COLO668 (cell line): ENCODE results near the gene NLGN2.

ENCODE experiments used
- DNase-seq: peaks from one replicate; lab custom pipeline; 2025; ENCODE audit not compliant: unreplicated experiment; lab: John Stamatoyannopoulos, UW

The NLGN2 gene

DNA sequence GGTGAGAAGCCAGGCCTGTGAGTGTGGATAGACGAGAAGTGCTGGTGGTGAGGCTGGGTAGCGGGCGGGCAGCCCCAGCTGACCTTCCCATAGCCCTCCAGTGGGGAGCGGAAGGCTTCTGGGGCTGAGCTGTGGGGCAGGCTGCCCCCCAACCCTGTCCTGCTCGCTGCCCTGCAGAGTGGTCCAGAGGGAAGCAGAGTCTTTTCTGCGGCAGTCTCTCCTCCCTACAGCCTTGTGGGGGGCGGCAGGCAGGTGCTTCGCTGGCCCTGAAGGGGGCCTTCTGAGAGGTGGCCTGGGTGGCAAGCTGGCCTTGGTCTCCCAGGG, 3.7 kb downstream of the NLGN2 start:
- DNase-seq: no peak

- no peak for DNase-seq
Measured at GRCh38 chr17:7413346-7413985, 5.8 kb downstream of the NLGN2 start.

DNA sequence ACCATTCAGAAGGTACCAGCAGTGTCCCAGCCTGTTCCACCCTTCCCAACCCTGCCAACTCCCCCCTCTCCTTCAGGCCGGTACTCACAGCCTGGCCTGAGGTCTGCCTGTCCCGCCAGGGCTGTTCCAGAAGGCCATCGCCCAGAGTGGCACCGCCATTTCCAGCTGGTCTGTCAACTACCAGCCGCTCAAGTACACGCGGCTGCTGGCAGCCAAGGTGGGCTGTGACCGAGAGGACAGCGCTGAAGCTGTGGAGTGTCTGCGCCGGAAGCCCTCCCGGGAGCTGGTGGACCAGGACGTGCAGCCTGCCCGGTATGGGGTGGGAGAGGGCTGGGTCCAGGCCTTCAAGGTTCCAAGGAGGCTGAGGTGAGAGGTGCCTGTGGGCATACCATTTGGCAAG, 7.2 kb downstream of the NLGN2 start:
- DNase-seq: no peak

DNA sequence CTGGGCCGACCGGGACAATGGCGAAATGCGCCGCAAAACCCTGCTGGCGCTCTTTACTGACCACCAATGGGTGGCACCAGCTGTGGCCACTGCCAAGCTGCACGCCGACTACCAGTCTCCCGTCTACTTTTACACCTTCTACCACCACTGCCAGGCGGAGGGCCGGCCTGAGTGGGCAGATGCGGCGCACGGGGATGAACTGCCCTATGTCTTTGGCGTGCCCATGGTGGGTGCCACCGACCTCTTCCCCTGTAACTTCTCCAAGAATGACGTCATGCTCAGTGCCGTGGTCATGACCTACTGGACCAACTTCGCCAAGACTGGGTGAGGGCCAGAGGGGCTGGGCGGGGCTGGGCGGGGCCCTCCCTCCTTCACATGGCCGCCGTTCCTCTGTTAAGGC, 8.1 kb downstream of the NLGN2 start:
- no peak for DNase-seq

DNA sequence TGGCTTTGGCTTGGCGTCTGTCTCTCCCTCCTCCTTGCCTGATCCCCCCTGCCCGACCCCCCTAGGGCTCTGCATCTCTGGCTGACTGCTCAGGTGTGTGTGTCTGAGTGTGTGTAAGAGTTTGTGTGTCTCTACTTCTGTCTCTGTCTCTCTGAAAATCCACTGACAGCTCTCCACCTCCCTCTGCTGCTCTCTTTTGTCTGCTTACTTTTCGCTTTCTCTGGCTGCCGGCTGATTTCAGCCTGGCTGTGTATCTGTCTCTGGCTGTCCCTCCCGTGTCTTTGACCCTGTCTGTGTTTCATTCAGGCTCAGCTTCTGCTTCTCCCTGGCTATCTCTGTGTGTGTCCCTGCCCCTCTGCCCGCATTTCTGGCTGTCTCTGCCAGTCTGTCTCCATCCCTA, 8.7 kb downstream of the NLGN2 start:
- DNase-seq: no peak

DNA sequence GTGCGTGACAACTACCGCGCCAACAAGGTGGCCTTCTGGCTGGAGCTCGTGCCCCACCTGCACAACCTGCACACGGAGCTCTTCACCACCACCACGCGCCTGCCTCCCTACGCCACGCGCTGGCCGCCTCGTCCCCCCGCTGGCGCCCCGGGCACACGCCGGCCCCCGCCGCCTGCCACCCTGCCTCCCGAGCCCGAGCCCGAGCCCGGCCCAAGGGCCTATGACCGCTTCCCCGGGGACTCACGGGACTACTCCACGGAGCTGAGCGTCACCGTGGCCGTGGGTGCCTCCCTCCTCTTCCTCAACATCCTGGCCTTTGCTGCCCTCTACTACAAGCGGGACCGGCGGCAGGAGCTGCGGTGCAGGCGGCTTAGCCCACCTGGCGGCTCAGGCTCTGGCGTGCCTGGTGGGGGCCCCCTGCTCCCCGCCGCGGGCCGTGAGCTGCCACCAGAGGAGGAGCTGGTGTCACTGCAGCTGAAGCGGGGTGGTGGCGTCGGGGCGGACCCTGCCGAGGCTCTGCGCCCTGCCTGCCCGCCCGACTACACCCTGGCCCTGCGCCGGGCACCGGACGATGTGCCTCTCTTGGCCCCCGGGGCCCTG, 9.5 kb downstream of the NLGN2 start:
- DNase-seq: no peak

DNA sequence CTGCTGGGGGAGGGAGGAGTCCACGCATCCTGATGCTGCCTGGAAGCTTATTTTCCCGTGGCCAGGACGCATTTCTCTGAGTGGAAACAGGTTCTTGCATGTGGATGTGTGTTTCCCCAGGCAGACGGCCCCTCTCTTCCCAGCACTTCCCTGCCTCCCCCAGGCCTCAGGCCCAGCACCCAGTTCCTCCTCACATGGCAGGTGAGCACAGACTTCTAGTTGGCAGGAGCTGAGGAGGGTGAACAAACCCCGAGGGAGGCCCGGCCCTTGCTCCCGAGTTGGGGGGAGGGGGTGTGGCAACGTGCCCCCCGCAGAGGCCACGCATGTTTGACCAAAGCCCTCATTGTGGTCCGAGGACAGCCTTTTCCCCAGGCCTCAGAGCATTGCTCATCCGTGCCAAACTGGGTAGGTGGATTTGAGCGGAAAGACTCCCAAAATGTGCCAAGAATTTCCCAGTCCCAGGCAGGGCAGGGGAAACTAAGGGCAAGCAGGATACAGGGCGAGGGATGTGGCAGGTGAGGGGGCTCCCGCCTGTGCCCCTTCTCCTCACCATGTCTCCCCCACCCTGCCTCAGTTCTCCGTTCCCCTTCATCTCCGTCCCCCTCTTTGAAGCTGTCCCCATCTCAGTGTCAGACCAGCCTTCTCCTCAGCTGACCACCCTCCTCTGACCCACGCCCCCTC, 11.0 kb downstream of the NLGN2 start:
- no peak for DNase-seq

- no peak for DNase-seq
Measured at GRCh38 chr17:7419819-7420610, 12.4 kb downstream of the NLGN2 start, which contains the start of gene SPEM1. TSS of gene SPEM1 (plus strand) at chr17:7420324. CDS start at chr17:7420385, 61 bp downstream.

DNA sequence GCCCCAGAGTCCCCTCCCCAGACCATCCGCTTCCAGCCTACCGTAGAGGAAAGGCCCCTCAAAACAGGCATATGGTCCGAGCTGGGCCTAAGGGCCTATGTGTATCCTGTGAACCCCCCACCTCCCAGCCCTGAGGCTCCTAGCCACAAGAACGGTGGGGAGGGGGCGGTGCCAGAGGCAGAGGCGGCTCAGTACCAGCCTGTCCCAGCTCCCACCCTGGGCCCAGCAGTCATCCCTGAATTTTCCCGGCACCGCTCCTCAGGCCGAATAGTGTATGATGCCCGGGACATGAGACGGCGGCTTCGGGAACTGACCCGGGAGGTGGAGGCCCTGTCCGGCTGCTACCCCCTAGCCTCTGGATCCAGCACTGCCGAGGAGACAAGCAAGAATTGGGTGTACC, 13.5 kb downstream of the NLGN2 start:
- DNase-seq: no peak

DNA sequence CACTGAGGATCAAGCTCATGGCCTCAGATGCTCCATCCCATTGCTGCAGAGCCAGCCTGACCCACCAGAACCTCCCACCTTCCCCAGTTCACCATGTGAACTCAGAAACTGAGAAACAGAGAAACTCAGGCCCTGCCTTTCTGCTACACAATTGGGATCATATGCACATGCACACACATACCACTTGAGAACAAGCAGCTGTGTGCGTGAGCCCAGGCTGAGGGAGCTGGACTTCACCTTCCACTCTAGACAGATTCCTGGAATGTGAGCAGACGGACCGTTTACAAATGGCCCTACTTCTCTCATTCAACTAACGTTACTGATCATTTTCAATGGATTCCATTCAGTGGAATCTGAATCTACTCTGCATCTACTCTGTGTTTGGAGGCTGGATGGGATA, 16.0 kb downstream of the NLGN2 start:
- DNase-seq: no peak

GRCh38 chr17:7425316-7425715, 17.7 kb downstream of the NLGN2 start, which contains the start of gene SPEM2:
TSS of gene SPEM2 (plus strand) at chr17:7425616. CDS start at chr17:7425689, 73 bp downstream.
- DNase-seq: no peak

DNA sequence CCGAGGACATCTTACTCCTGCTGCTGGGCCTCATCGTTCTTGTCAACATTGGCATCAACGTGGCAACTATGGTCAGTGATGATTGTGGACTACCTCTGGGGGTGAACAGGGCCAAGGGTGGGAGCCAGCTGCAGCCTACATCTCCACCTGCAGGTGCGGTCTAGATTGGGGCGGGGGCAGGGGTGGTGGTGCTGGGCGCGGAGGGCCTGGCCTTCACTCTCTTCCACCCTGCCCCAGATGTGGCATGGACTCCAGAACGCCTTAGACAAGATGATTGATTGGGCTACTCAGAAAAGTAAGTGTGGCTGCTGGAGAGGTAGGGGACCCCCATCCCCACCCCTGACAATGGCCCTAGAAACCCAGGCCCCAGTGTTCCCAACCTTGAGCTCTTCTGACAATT, 18.1 kb downstream of the NLGN2 start:
- DNase-seq: no peak

DNA sequence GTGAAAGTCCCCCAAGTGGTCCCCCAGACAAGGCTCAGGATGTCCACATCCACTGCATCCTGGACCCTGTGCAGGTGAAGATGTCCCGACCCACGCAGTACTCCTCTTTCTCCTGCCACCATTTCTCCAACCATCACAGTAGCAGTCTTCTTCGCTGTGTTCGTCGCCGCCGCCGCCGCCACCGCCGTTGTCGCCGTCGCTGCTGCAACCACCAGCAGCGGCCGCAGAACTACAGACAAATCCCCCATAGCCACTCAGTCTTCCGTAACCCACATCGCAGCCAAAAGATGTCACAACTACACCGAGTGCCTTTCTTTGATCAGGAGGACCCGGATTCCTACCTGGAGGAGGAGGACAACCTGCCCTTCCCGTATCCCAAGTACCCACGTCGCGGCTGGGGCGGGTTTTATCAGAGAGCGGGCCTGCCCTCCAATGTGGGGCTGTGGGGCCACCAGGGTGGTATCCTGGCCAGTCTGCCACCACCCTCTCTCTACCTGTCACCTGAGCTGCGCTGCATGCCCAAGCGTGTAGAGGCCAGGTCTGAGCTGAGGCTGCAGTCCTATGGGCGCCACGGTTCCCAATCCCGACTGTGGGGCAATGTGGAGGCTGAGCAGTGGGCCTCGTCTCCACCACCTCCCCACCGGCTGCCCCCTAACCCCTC, 18.7 kb downstream of the NLGN2 start:
- no peak for DNase-seq

DNA sequence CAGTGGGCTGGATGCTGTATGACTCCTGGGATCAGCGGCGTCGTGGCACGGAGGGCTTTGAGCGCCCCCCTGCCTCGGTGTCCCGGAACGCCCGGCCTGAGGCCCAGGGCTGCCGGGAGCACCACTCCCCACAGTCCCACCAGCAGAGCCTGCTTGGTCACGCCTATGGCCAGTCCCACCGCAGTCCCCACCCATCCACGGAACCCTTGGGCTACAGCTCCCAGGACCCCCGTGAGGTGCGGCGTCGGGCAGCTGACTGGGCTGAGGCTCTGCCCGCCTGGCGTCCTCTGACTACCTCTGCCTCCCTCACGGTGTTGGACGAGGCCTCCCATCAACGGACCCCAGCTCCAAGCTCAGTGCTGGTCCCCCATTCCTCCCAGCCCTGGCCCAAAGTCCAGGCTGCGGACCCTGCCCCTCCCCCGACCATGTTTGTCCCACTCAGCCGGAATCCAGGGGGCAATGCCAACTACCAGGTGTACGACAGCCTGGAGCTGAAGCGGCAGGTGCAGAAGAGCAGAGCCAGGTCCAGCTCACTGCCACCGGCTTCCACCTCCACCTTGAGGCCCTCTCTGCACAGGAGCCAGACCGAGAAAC, 19.3 kb downstream of the NLGN2 start:
- no peak for DNase-seq

- no peak for DNase-seq
Measured at GRCh38 chr17:7427549-7427948, 19.9 kb downstream of the NLGN2 start.

- DNase-seq: no peak
Measured at GRCh38 chr17:7428557-7428956, 20.9 kb downstream of the NLGN2 start, which contains the start of gene SPEM3. TSS of gene SPEM3 (plus strand) at chr17:7428857. CDS start at chr17:7428903, 46 bp downstream.

DNA sequence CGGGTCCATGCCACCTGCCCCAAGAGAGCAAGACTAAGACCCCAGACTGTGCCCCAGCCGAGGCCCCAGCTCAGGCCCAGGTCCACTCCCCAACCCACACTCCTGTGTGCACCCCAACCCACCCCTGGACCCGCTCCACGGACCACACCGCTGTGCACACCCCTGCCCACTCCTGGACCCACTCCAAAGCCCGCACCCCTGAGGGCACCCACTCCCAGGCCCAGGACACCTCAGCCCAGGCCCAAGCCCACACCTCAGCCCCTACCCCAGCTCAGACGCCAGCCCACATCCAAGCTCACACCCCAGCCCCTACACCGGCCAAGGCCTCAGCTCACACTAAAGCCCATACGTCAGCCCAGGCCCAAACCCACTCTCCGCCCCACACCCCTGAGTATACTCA, 22.1 kb downstream of the NLGN2 start:
- no peak for DNase-seq

DNA sequence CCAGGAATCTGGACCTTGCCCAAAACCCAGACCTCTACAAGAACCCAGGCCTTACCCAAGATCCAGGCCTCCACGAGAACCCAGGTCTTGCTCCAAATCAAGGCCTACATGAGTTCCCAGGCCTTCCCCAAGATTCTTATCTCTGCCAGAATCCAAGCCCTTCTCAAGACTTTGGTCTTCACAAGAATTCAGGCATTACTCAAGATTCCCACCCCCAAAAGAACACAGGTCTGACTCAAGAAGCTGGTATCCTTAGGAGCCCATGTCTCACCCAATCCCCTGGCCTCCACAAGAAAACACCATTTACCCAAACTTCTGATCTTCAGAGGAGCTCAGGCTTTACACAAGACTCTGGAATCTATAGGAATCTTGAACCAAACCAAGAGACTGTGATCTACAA, 23.6 kb downstream of the NLGN2 start:
- DNase-seq: no peak

- no peak for DNase-seq
Measured at GRCh38 chr17:7432296-7432695, 24.7 kb downstream of the NLGN2 start.

DNA sequence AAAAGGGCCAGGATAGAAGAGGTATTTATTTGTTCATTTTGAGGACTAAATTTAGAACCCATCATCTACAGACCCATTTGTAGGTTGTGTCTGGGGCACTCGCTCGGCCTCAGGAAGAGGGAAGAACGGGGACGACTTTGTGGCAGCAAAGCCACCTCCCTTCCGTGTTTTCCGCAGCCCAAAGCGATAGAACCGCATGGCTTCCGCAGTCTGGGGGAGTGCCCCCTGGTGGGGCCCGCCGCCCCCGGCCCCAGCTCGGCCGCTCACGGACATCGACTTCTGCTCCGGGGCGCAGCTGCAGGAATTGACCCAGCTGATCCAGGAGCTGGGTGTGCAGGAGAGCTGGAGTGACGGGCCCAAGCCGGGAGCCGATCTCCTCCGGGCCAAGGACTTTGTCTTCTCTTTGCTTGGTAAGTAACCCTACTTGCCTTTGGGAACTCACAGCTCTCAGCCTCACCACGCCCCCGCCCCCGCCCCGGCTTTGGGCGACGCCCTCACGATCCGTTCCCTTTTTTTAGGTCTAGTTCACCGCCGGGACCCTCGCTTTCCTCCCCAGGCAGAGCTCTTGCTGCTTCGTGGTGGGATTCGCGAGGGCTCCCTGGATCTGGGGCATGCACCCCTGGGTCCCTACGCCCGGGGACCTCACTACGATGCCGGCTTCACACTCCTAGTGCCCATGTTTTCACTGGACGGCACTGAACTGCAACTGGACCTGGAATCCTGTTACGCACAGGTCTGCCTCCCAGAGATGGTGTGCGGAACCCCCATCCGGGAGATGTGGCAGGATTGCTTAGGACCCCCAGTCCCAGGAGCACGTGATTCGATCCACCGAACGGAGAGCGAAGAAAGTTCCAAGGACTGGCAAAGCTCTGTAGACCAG, 28.3 kb downstream of the NLGN2 start:
- peak; percentile 36 for DNase-seq
